Measurements from ENCODE around the gene NTN1.

- TF ChIP-seq CTCF (IDR thresholded peaks at IDR 0.05) (no peak), EZH2 (IDR thresholded peaks at IDR 0.05) (no peak), EZH2phosphoT487 (IDR thresholded peaks at IDR 0.05) (no peak)
Measured at GRCh38 chr17:9274973-9275372, 253.7 kb downstream of the NTN1 start.
